HK-2 (cell line): ENCODE data around the gene HSPA4.
"Not testable (repeated sequence)": the region's sequence is repeated elsewhere in the genome, so short reads cannot be mapped to it uniquely, and the experiment has no call there.

Source experiments
- DNase-seq: peaks from one replicate; pipeline ENCODE4 v3.0.0-alpha.2; 2018; ENCODE audit not compliant: unreplicated experiment

HSPA4 gene

DNA sequence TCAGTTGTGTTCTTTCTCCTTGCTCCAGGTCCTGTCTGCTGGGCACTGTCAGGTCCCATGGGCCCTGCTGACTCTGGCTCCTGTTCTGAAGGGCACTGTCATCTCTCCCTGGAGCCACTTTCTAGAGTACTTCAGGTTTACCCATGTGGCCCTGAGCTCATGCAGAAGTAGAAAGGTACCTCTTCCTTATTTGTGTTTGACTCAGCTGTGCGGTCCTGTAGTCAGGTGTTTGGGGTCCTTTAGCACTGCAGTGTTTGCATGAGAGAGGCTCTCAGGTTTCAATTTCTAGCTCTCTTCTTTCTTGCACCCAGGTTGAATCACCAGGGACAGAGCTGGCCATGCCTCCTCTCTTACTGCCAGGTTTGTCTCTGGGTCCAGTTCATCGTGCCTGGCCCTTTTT is 71.5 kb downstream of the HSPA4 start:
- DNase-seq = no peak

DNA sequence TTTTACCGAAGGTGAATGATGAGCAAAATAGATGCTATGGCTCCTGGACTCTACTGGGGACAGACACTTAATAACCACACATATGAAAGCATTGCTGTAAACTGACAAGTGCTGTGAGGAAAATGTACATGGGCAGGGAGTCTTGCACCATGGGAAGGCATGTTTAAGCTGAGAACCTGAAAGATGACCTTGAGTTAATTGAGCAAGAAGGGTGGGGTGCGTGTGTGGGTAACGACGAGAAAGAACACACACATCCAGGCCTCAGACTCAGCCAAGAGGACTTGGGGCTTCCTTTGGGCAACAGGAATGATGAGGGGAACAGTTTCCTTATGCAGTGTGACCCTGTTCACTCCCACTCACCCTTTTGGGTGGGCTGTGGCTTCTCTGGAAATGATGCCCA is 73.1 kb downstream of the HSPA4 start:
- no peak for DNase-seq

DNA sequence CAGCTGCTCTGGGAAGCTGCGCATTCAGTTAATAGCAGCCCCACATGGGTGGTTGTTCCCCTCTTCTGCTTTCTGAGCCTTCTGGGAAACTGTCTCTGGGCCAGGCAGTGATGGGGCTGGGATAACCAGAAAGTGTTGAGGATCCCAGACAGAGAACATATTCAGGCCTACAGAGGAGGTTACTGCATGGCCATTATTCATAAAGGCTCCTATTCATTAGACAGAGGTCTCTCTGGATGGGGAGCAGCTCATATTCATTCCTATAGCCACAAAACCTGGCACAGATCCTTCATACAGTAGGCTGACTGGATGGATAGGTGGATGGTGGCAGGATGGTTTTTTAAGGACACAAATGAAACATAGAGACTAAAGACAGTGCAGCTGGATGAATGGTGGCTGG is 76.3 kb downstream of the HSPA4 start:
- DNase-seq = no peak

DNA sequence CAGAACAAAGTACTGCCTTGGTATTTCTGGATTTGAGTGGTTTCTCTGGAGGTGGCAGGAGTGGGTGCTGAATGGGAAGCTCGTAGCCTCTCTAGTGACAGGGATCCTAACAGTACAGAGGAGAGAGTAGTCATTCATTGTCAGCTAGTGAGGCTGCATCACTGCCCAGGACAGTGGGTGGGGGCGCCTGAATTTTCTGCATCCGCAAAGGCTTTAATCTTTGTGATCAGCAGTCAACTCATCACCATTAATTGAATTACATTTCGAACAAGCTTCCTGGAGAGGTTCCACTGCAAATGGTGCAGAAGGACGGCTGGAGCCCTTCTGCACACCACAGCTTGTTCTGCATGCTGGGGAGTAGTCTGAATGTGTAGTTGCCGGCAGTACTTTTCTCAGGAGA is 77.5 kb downstream of the HSPA4 start:
- no peak for DNase-seq

DNA sequence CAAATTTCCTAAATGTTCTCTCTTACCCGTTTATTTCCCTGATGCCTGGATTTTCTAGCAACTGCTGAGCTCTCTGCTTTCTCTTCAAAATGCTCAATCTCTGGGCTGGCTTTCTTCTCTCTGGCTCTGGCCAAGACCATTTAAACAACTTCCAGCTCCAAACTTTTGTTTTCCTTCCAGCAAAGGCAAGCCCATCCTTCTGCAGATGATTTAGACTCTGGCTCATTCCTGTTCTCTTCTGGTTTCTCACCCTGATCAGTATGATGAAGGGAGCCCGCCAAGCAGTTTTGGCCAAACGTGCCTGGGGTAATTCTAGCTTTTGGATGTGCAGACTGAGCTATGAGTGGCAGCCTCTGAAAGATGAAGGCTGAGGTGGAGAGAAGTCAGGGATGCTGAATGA is 78.1 kb downstream of the HSPA4 start:
- no peak for DNase-seq

DNA sequence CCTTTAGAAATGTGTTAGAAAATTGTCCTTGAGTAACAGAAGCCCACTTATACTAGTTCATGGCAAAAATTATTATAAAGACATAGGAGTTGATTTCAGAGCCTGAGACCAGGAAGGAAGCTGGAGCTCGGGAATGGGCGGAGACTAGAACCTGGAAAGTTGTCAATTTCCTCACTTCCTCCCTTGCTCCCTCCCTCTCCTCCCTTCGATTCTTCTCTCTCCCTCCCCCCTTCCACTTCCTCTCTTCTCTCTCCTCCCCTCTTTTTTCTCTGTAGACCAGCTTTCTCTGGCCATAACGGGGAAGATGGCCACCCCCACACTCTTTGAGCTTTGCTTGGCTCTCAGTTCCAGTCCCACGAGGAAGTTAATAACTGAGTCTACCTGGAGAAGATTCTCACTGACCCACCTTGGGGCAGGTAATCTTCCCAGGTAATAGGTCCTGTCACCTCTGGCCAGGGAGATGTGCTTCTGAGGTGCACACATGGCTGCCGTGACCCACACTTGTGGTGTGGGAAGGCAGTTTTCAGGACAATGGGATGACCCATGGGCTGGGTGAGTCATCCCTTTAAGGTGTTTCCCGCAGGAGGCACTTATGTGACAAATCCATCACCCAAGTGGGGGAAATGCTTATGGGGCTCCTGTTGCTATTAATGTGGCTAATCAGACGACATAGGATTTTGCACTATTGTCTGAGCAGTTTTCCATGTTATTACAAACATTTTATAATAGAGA is 78.7 kb downstream of the HSPA4 start:
- no peak for DNase-seq

DNA sequence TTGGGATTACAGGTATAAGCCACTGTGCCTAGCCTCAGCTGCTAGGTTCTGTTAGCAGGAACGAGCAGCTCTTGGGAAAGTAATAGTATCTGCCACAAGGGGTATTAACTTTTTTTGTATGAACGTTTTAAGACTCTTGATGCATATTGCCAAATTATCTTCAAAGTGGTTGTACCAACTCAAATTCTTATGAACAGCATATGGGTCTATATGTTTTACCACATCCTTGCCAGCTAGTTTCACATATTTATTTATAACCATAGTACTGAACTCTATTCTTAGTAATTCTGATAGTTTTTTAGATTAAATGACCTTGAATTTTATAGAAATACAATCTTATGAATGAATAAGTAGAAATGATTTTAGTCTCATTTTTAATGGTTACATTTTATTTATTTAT is 80.9 kb downstream of the HSPA4 start:
- DNase-seq = no peak

DNA sequence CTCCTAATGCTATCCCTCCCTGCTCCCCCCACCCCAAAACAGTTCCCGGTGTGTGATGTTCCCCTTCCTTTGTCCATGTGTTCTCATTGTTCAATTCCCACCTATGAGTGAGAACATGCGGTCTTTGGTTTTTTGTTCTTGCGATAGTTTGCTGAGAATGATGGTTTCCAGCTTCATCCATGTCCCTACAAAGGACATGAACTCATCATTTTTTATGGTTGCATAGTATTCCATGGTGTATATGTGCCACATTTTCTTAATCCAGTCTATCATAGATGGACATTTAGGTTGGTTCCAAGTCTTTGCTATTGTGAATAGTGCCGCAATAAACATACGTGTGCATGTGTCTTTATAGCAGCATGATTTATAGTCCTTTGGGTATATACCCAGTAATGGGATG is 81.4 kb downstream of the HSPA4 start:
- DNase-seq = not testable (repeated sequence)

DNA sequence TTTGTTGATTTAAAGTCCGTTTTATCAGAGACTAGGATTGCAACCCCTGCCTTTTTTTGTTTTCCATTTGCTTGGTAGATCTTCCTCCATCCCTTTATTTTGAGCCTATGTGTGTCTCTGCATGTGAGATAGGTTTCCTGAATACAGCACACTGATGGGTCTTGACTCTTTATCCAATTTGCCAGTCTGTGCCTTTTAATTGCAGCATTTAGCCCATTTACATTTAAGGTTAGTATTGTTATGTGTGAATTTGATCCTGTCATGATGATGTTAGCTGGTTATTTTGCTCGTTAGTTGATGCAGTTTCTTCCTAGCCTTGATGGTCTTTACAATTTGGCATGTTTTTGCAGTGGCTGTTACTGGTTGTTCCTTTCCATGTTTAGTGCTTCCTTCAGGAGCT is 85.1 kb downstream of the HSPA4 start:
- DNase-seq = not testable (repeated sequence)

DNA sequence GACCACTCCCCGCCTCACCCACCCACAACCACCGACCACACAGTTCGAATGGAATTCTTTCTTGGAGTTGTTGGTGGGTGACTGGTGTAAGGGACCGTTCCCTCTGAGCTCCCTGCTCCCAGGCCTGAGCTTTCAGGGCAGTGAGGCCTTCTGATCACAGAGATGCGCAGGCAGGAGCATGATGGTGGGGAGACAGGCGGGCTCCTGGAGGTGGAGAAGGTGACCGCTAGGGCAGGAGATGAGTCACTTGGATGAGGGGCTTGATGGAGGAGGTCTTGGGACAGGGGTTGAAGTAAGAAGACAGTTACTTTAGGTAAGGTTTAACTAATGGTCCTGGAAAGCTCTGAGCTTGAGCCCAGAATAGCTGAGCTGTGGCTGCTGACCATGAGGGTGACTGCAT is 88.5 kb downstream of the HSPA4 start:
- DNase-seq = no peak

DNA sequence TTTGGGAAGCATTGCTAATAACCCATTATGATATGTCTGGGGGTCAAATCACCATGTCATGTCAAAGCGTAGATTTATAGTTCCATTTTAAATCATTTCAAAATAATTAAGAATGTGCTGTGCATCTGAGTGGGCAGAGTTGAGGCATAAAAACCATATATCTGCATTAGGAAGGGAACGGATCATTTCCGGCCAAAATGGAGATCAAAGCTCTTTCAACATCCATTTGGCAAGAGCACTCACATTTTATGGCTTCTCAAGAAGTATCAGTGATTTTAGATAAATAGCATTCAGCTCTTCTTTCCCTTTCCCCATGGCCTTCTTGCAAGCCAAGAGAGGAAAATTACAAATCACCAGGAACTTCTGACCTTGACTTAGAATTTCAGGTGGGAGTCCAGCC is 89.9 kb downstream of the HSPA4 start:
- DNase-seq = no peak

DNA sequence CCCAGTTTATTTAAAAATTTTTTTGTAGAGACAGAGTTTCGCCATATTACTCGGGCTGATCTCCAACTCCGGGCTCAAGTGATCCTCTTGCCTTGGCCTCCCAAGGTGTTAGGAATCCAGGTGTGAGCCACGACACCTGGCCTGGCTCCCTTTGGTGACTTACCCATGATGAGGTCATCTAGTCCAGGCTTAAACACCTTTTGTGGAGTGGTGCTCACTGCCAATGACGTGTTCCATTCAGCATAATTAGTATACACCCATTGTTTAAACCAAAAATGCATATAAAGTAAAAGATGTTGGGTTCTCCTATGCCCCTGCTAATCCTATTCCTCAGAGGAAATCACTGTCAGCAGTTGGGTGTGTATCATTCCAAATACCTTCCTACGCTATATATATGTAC is 91.0 kb downstream of the HSPA4 start:
- DNase-seq = no peak

DNA sequence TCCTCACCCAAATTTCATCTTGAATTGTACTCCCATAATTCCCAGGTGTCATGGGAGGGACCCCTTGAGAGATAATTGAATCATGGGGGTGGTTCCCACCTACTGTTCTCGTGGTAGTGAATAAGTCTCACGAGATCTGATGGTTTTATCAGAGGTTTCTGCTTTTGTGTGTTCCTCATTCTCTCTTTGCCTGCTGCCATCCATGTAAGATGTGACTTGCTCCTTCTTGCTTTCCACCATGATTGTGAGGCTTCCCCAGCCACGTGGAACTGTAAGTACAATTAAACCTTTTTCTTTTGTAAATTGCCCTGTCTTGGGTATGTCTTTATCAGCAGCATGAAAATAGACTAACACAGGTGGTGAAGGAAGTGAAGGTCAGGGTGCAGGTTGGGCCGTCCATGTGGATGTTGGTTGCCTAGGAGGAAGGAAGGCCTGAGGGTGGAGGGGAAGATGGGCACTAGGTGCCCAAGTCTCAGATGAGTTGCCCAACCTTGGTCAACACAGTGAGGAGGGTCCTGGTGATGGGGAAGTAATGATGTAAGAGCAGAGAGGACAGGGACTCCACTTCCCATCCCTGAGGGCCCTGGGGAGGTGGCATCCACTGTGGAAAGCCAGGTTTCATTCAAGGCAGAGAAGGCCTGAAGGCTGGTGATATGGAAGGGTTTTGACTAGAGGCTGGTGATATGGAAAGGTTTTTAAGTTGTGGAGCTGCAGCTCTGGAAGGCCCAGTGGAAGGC is 92.6 kb downstream of the HSPA4 start:
- DNase-seq = no peak

DNA sequence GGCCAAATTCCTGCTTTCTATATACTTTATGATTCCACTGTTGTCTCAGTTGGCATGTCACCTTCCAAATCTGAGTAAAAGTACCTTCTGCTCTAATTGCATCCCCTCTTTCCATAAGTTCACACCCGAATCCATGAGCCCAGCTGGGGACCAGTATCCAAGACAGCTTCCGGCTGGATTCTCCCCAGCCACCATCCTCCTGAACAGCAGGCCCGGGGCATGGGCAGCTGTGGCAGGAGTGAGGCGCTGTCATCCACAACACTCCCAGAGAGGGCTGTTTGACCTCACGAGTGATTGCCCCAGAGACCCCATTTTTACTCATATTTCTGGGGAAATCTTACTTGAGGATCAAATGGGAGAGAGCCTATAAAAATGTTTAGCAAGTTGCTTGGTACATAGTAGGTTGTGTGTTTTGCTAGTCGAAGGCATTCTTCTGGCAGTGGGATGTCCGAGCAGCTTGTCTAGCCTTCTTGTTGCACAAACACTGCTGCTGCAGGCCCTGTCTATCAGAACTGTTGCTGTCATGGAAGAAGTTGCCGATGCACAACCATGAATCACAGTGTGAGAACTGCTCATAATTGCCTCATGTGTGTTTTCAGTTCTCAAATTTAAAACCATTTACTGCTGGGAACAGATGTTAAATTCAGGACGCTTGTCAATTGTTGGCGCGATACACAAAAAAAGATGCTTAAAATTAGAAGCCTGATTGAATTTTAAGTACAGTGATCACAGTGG is 93.8 kb downstream of the HSPA4 start:
- DNase-seq = no peak

DNA sequence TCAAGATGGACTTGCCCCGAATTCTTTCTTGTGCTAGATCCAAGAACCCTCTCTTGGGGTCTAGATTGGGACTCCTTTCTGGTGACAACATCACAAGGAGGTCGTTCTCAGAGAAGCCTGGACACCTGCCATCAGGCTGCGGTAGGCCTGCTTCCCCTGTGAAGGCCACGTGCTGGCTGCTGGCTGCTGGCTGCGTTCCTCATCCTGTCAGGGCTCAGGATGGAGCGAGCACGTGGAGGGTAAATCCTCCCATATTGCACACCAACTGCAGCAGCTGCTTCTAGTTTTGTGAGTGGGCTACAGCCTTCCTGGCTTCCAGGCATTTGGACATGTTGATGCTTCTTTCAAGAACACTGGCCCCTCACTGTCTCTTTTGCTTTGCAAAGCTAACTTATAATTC is 95.6 kb downstream of the HSPA4 start:
- DNase-seq = no peak

DNA sequence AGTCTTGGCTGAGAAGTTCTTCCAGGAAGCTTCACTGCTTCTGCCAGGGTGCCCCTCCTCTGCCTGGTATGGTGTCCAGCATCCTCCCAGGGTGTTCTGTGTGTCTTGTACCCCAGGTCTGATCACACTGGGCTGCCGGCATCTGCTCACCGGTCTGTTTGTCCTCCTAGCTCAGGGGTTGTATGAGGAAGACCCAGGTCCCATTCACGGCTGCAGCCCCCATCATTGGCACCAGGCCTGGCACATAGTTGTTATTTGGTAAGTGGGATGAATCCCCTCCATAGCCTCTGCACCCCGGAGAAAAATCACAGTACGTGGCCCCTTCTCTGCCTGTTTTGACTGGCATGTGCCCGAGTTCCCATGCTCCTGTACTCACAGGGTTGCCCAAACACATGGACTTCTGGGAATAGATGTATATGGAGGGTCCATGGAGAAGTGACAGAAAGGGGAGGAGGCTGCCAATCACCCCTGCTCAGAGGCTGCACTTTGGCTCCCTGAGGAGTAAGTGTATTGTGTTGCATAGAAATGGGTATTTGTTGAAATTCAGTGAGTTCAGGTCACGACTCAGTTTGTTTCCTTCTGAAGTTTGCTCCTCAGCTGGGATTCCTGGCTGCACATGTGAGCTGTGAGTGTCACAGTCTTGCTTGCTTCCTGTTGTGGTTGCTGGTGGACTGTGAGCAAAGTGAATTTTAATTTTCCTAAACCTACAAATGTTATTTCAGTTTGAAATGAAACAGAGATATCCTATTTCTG is 96.2 kb downstream of the HSPA4 start:
- no peak for DNase-seq

DNA sequence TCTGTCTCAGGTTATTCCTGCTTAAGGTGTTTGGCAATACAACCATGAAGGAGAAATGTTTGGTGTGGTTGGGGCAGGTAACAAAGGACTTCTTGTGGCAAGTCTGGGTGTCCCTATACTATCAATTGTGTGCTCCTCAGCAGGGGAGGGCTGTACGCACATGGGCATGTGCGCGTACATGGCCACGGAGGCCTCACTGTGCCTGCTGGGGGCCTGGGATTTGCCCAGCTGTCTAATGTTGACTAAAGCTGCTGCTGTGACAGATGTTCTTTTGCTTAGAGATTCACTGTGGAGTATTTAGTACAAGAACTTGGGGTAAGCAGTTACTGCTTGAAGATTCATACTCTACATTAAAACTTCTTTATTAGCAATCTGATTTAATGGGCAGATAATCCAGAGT is 97.5 kb downstream of the HSPA4 start:
- DNase-seq = no peak

DNA sequence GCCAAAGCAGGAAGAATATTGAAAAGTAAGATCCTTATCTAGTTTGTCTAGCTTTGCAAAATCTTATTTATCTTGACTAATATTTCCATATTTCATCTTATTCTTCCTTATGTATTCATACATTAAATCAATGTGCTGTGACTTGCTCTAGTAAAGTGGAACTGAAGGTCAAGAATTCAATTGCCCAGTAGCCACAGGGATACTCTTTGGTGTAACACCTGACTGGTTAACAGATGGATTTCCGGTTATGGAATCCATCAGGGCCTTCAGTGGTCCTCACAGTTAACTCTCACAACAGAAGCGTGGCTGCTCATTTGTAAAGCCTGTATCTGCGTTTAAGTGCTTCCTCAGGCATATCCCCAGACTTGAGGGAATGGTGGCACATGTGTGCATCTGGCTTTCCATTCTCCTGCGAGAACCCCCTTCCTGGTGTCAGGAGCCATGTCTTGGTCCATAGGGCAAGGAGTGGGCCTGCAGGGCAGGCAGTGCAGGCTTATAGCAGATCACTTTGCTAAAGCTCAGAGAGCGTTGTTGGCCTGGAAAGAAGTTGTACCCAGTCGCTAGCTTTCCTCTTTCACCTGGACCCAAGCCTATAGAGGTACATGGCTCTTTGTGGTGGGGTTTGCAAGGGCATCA is 99.2 kb downstream of the HSPA4 start:
- no peak for DNase-seq

DNA sequence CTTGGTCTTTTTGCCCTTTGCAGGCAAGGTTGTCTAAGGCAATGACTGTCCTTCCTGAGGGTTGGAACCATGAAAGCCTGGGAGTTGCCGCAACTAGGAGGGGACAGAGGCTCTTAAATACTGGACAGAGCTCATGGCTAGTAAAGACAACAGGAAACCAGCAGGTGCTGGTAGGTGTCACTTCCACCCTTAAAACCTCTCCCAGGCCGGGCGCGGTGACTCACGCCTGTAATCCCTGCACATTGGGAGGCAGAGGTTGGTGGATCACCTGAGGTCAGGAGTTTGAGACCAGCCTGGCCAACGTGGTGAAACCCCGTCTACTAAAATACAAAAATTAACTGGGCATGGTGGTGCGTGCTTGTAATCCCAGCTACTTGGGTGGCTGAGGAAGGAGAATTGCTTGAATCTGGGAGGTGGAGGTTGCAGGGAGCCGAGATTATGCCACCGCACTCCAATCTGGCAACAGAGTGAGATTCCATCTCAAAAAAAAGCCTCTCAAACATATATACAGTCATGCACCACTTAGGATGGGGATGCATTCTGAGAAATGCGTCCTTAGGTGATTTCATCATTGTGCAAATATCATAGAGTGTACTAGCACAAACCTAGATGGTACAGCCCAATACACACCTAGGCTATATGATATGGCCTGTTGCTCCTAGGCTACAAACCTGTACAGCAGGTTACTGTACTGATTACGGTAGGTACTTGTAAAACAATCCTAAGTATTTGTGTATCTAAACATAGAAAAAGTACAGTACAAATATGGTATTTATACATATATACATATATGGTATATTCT is 102.7 kb downstream of the HSPA4 start:
- no peak for DNase-seq

DNA sequence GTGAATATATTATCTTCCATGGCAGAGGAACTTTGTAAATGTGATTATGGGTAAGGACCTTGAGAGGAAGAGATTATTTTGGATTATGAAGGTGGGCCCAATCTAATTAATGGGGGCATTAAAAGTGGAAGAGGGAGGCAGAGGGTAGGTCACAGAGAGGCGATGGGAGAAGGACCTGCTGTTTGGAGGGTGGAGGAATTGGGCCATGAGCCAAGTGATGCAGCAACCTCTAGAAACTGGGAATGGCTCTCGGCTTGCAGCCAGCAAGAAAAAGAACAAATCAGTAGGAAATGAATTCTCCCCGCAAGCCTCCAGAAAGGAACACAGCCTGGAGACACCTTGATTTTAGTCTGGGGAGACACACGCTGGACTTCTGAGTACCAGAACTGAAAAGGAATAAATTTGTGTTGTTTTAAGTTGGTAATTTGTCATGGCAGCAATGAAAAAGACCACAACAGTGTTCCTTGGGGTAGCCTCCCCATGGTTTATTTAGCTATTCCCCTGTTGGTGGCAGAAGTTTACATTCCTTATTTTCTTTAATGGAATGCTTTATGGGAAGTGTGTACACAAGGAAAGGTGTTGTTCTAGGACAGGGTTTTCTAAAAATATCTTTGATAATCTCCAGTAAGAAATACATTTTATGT is 103.6 kb downstream of the HSPA4 start:
- DNase-seq = no peak
